Transverse colon (tissue), 4 donors: ENCODE results near the gene ASIC2.

Source experiments
- CTCF ChIP-seq, 5 experiments: fragments of 200-600 bp in 3 of 5; fragments of 450-650 bp in 2 of 5; sonication (generic) in 3 of 5; IDR thresholded peaks; 1 replicate in 2 of 5; 2 replicates in 3 of 5; pipeline ENCODE4 v1.5.1; 2016 to 2017; ENCODE audit warnings: antibody characterized with exemption in 5 of 5, inconsistent platforms in 3 of 5, mild to moderate bottlenecking in 2 of 5, moderate library complexity in 1 of 5
- EP300 ChIP-seq: sonication (generic); formaldehyde crosslinking; IDR thresholded peaks from one replicate; pipeline ENCODE4 v1.6.1; 2017; ENCODE audit warnings: antibody characterized with exemption, low read depth
- POLR2A ChIP-seq: fragments of 450-650 bp; IDR thresholded peaks from one replicate; pipeline ENCODE4 v1.6.1; 2016; ENCODE audit warnings: antibody characterized with exemption, mild to moderate bottlenecking, moderate library complexity
- POLR2AphosphoS5 ChIP-seq, 3 donors: sonication (generic); formaldehyde crosslinking; IDR thresholded peaks; one replicate each; pipeline ENCODE4 v1.6.1; 2016; ENCODE audit warnings: antibody characterized with exemption in 3 of 3

GRCh38 chr17:32964541-32964940 lies 328.6 kb downstream of the ASIC2 start:
- TF ChIP-seq CTCF (IDR thresholded peaks at IDR 0.05), result no peak
- TF ChIP-seq POLR2AphosphoS5 (IDR thresholded peaks at IDR 0.05), result no peak
- TF ChIP-seq POLR2A, result no peak
- TF ChIP-seq EP300, result no peak
